H1 (cell line): ENCODE data around the gene DAND5. TPM values are rescaled to one million over a fixed set of nuclear protein-coding genes. Genes with fewer than 3 reads are reported as not detected.
"Not testable (repeated sequence)": the region's sequence is repeated elsewhere in the genome, so short reads cannot be mapped to it uniquely, and the experiment has no call there.

ENCODE experiments used
- CTCF ChIA-PET: fragments of 300-600 bp; sonication (Branson Sonifier 250); formaldehyde crosslinking; loops from one replicate; lab custom pipeline; 2021; ENCODE audit not compliant: partially characterized antibody; lab: Charles Lee
- POLR2A ChIA-PET: fragments of 300-600 bp; sonication (Branson Sonifier 250); formaldehyde crosslinking; loops from one replicate; lab custom pipeline; 2021; ENCODE audit warnings: inconsistent platforms; ENCODE audit not compliant: partially characterized antibody; lab: Charles Lee
- DNase-seq, 2 experiments: peaks; one replicate each; pipeline versions ENCODE4 v3.0.0 to v3.0.0-alpha.2; 2010 to 2022; ENCODE audit warnings: low spot score in 2 of 2, low read depth in 1 of 2, mixed read lengths in 1 of 2
- FAIRE-seq: peaks from 2 replicates; lab custom pipeline; 2011; peaks lifted over from hg19 to GRCh38; lab: Jason Lieb, UNC
- H2AFZ ChIP-seq: 2 replicates; pipeline ENCODE4 v1.8.1; 2012; ENCODE audit warnings: low read length, inconsistent platforms
- H2AK5ac ChIP-seq: 2 replicates; pipeline ENCODE4 v1.6.1; 2013; ENCODE audit warnings: low read depth, low read length
- H2BK120ac ChIP-seq: replicated peaks from 2 replicates; pipeline ENCODE3; 2013; ENCODE audit warnings: low read depth, low read length, inconsistent platforms
- H2BK12ac ChIP-seq: 2 replicates; pipeline ENCODE4 v1.6.1; 2013; ENCODE audit warnings: low read depth, low read length
- H2BK15ac ChIP-seq: 2 replicates; pipeline ENCODE4 v1.6.1; 2013; ENCODE audit warnings: low read length
- H2BK20ac ChIP-seq: 2 replicates; pipeline ENCODE4 v1.6.1; 2013; ENCODE audit warnings: low read length
- H2BK5ac ChIP-seq: 2 replicates; pipeline ENCODE4 v1.6.1; 2013; ENCODE audit warnings: low read depth, low read length
- H3K14ac ChIP-seq: 2 replicates; pipeline ENCODE4 v1.6.1; 2013; ENCODE audit warnings: inconsistent platforms; ENCODE audit not compliant: insufficient read length
- H3K18ac ChIP-seq: 2 replicates; pipeline ENCODE4 v1.6.1; 2013; ENCODE audit warnings: low read length; ENCODE audit errors: extremely low read depth
- H3K23ac ChIP-seq: 2 replicates; pipeline ENCODE4 v1.6.1; 2013; ENCODE audit warnings: inconsistent platforms; ENCODE audit not compliant: insufficient read length
- H3K23me2 ChIP-seq: 2 replicates; pipeline ENCODE4 v1.6.1; 2013; ENCODE audit warnings: low read depth, low read length
- H3K27ac ChIP-seq: 2 replicates; pipeline ENCODE4 v1.6.1; 2011; ENCODE audit warnings: low read depth, low read length, inconsistent platforms
- H3K27me3 ChIP-seq, 4 experiments: replicated peaks in 1 of 4; 1 replicate in 1 of 4; 2 replicates in 3 of 4; pipeline versions ENCODE4 v1.6.1 to v1.8.1; 2011 to 2013; ENCODE audit warnings: low read length in 3 of 4, mild to moderate bottlenecking in 3 of 4, inconsistent platforms in 2 of 4, mixed read lengths in 2 of 4, moderate library complexity in 1 of 4; ENCODE audit not compliant: control insufficient read depth in 3 of 4, insufficient read depth in 3 of 4; ENCODE audit errors: extremely low read depth in 1 of 4
- H3K36me3 ChIP-seq, 4 experiments: 2 replicates each; pipeline versions ENCODE4 v1.6.1 to v1.8.1; 2011 to 2013; ENCODE audit warnings: mild to moderate bottlenecking in 4 of 4, low read length in 3 of 4, moderate library complexity in 2 of 4, control low read depth in 1 of 4, inconsistent platforms in 1 of 4; ENCODE audit not compliant: insufficient read depth in 4 of 4, control insufficient read depth in 2 of 4
- H3K4ac ChIP-seq: replicated peaks from 2 replicates; pipeline ENCODE3; 2013; ENCODE audit warnings: low read length, low read depth, mixed read lengths, inconsistent platforms; ENCODE audit not compliant: insufficient read length
- H3K4me1 ChIP-seq, 4 experiments: replicated peaks in 1 of 4; 1 replicate in 1 of 4; 2 replicates in 3 of 4; pipeline versions ENCODE4 v1.6.1 to v1.8.1; 2011 to 2013; ENCODE audit warnings: low read length in 3 of 4, inconsistent platforms in 2 of 4, mixed read lengths in 1 of 4; ENCODE audit not compliant: insufficient read depth in 4 of 4, control insufficient read depth in 3 of 4
- H3K4me2 ChIP-seq, 2 experiments: 2 replicates each; pipeline versions ENCODE4 v1.6.1 to v1.8.1; 2011 to 2013; ENCODE audit warnings: low read depth in 2 of 2, low read length in 2 of 2, control low read depth in 1 of 2, inconsistent platforms in 1 of 2, mild to moderate bottlenecking in 1 of 2; ENCODE audit not compliant: insufficient read depth in 1 of 2
- H3K4me3 ChIP-seq, 4 experiments: fragments of 200-600, 300-600 bp in 1 of 4; sonication (generic), shearing (Covaris generic), sonication (Bioruptor Twin) in 1 of 4; 2 replicates each; pipeline versions ENCODE4 v1.5.1 to v1.8.1; 2011 to 2016; ENCODE audit warnings: low read length in 4 of 4, low read depth in 3 of 4, control low read depth in 2 of 4, inconsistent platforms in 2 of 4, mild to moderate bottlenecking in 2 of 4, mixed read lengths in 1 of 4, moderate library complexity in 1 of 4; ENCODE audit not compliant: insufficient read depth in 2 of 4; ENCODE audit errors: extremely low read depth in 1 of 4
- H3K56ac ChIP-seq: replicated peaks from 2 replicates; pipeline ENCODE3; 2013; ENCODE audit warnings: low read depth, mild to moderate bottlenecking, mixed read lengths, low read length, inconsistent platforms; ENCODE audit not compliant: insufficient read length
- H3K79me1 ChIP-seq: 2 replicates; pipeline ENCODE4 v1.6.1; 2013; ENCODE audit warnings: low read depth, low read length, control low read depth
- H3K79me2 ChIP-seq, 2 experiments: 2 replicates each; pipeline versions ENCODE4 v1.6.1 to v1.8.1; 2012 to 2013; ENCODE audit warnings: low read length in 2 of 2, mild to moderate bottlenecking in 2 of 2, inconsistent platforms in 1 of 2; ENCODE audit not compliant: insufficient read depth in 2 of 2, control insufficient read depth in 1 of 2
- H3K9ac ChIP-seq, 4 experiments: replicated peaks in 1 of 4; 1 replicate in 1 of 4; 2 replicates in 3 of 4; pipeline versions ENCODE4 v1.6.1 to v1.8.1; 2011 to 2013; ENCODE audit warnings: low read depth in 3 of 4, low read length in 3 of 4, control low read depth in 2 of 4, mild to moderate bottlenecking in 2 of 4, moderate library complexity in 2 of 4, inconsistent platforms in 1 of 4; ENCODE audit errors: extremely low read depth in 1 of 4
- H3K9me3 ChIP-seq, 2 experiments: 2 replicates each; pipeline versions ENCODE4 v1.6.1 to v1.8.1; 2012 to 2013; ENCODE audit warnings: mild to moderate bottlenecking in 2 of 2, moderate library complexity in 2 of 2, control low read depth in 1 of 2, inconsistent platforms in 1 of 2, low read depth in 1 of 2, low read length in 1 of 2, mixed read lengths in 1 of 2; ENCODE audit not compliant: insufficient read depth in 2 of 2
- H4K20me1 ChIP-seq, 2 experiments: replicated peaks in 1 of 2; 2 replicates each; pipeline versions ENCODE3 to v1.8.1; 2011 to 2013; ENCODE audit warnings: inconsistent platforms in 2 of 2, low read length in 2 of 2, mild to moderate bottlenecking in 1 of 2; ENCODE audit not compliant: insufficient read depth in 2 of 2, control insufficient read depth in 1 of 2
- H4K5ac ChIP-seq: 2 replicates; pipeline ENCODE4 v1.6.1; 2013; ENCODE audit warnings: low read length, low read depth, mixed read lengths, inconsistent platforms; ENCODE audit not compliant: insufficient read length
- H4K8ac ChIP-seq: 2 replicates; pipeline ENCODE4 v1.8.0; 2013; ENCODE audit warnings: mild to moderate bottlenecking, moderate library complexity, low read length, inconsistent platforms; ENCODE audit not compliant: insufficient read depth; ENCODE audit errors: extremely low read depth
- H4K91ac ChIP-seq: replicated peaks from 2 replicates; pipeline ENCODE3; 2013; ENCODE audit warnings: low read length, mixed read lengths, inconsistent platforms; ENCODE audit not compliant: insufficient read length
- KDM1A ChIP-seq: fragments of 200-600, 300-600 bp; sonication (generic); IDR thresholded peaks from 2 replicates; pipeline ENCODE4 v1.7.1; 2016; ENCODE audit warnings: mild to moderate bottlenecking, low read length, borderline replicate concordance
- WGBS, 2 experiments: shearing (Covaris generic) in 1 of 2; methylation state at CpG; one replicate each; pipeline versions ENCODE4 v1.1.6 to v1.1.7; 2013 to 2015; ENCODE audit warnings: low lambda C conversion rate in 2 of 2, mixed read lengths in 2 of 2, inconsistent platforms in 1 of 2, low coverage in 1 of 2, missing lambda C conversion rate in 1 of 2; ENCODE audit not compliant: insufficient replicate concordance in 2 of 2, insufficient coverage in 1 of 2, insufficient read length in 1 of 2; ENCODE audit errors: extremely low coverage in 1 of 2, missing lambda C conversion rate in 1 of 2; 5-methylcytosine and 5-hydroxymethylcytosine counted together
- polyA plus RNA-seq, 7 experiments: library from polyadenylated mRNA; depleted of rRNA in 3 of 7; stranded (reverse) in 5 of 7; unstranded in 2 of 7; fragments of >200 nt in 5 of 7; fragments of 200-250 nt in 2 of 7; gene quantifications; 1 replicate in 5 of 7; 2 replicates in 1 of 7; 4 replicates in 1 of 7; pipeline versions ENCODE4 v1.2.1 to v1.2.3, GENCODE V29; 2011 to 2013; ENCODE audit warnings: missing spikeins in 2 of 7, mixed read lengths in 2 of 7
- total RNA-seq: library from RNA; stranded (reverse); fragmentation: NEBNext Ultra II Directional; extraction: Animal tissue kit (Norgen Biotek cat#: 25700); gene quantifications from 2 replicates; pipeline ENCODE4 v1.2.1, GENCODE V29; 2021

Gene DAND5
- total and polyA plus RNA-seq, 2 of the 8 experiments (the other 6 are each of a cell fraction or from before 2014, with no cell fraction given), result 0.14 to 0.17 TPM

DNA sequence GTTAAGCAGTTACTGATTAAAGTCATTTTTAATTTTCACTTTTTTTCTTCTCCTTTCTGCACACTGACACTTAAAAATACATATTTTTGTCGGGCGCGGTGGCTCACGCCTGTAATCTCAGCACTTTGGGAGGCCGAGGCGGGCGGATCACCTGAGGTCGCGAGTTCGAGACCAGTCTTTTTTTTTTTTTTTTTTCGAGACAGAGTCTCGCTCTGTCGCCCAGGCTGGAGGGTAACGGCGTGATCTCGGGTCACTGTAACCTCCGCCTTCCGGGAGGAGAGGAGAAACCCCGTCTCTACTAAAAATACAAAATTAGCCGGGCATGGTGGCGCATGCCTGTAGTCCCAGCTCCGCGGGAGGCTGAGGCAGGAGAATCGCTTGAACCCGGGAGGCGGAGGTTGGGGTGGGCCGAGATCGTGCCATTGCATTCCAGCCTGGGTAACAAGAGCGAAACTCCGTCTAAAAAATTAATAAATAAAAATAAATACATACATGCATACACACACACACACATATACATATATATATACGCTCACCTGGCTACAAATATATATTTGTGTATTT lies 11.9 kb upstream of the DAND5 start:
- H3K9ac ChIP-seq, H3K18ac ChIP-seq, H3K23me2 ChIP-seq, H3K27me3 ChIP-seq, H4K20me1 ChIP-seq, H2BK5ac ChIP-seq, H2BK15ac ChIP-seq, H3K79me1 ChIP-seq, DNase-seq, H4K5ac ChIP-seq, FAIRE-seq, H2BK120ac ChIP-seq, H2AFZ ChIP-seq, H3K56ac ChIP-seq, H3K9me3 ChIP-seq, H3K27ac ChIP-seq, H2BK20ac ChIP-seq, H3K4ac ChIP-seq, H3K4me1 ChIP-seq, H2AK5ac ChIP-seq, H4K8ac ChIP-seq, H2BK12ac ChIP-seq, H3K14ac ChIP-seq, H4K91ac ChIP-seq, H3K23ac ChIP-seq: not testable (repeated sequence)
- TF ChIP-seq KDM1A, result peak; percentile 45; the same call in 1 of the 2 replicates
- Histone ChIP-seq H3K4me3 (peak overlapping the region; percentile 82 to 91 (median 88)), H3K36me3 (peaks cover 0 to 19% (median 3%) of the 10 kb centered on the region in 4 experiments; a peak in 4 of 8 replicates), H3K79me2 (peaks cover 4 to 27% of the 10 kb centered on the region in 2 experiments; a peak in 3 of 4 replicates), H3K4me2 (peak overlapping the region; percentile 67 to 81; a peak in 3 of 4 replicates)
- WGBS, 2 experiments, result 89% methylated on average over 16 of the region's 31 CpGs; no CpG with 5 or more reads in 1 of the 2 experiments
- ChIA-PET POLR2A (interaction anchor here (0.8 to 8.1 kb wide), 8 partner anchors 5 to 72 kb away, joined by 3 to 71 read pairs (median 22); partner anchors contain the start of genes CALR, FARSA, GCDH and KLF1), CTCF (interaction anchor here (6.7 kb wide), 1 partner anchor 9 kb away, joined by 62 read pairs; no protein-coding TSS in a partner anchor)
